Measurements from ENCODE around the gene WDFY4. TPM values are rescaled to one million over a fixed set of nuclear protein-coding genes. Genes with fewer than 3 reads are reported as not detected.

WDFY4 gene
- total RNA-seq, 1 experiment from 2014 or later, result 0.23 TPM

GRCh38 chr10:48652344-48652743 lies 32.3 kb upstream of the WDFY4 start:
- TF ChIP-seq SIN3A (IDR thresholded peaks at IDR 0.05; ENCODE audit: borderline replicate concordance, insufficient read depth, low read depth, low read length), result no peak
- no peak for TF ChIP-seq TCF7L2 (IDR thresholded peaks at IDR 0.05; ENCODE audit: low read depth, low read length)
- TF ChIP-seq POLR2AphosphoS5 (IDR thresholded peaks at IDR 0.05; ENCODE audit: low read depth, low read length), result no peak
- no peak for TF ChIP-seq REST (IDR thresholded peaks at IDR 0.05; ENCODE audit: insufficient read depth in 1 of 2, low read depth in 2 of 2, low read length in 1 of 2)
- no peak for TF ChIP-seq CTCF (IDR thresholded peaks at IDR 0.05)
- no peak for ATAC-seq
- Histone ChIP-seq H3K4me1 (ENCODE audit: control insufficient read depth, insufficient read depth, low read length) (peaks cover 6% of the 10 kb centered on the region; the same call in 1 of the 2 replicates), H3K27me3 (ENCODE audit: control insufficient read depth, insufficient read depth, low read length) (no peaks in the 10 kb centered on the region; the same call in 1 of the 2 replicates), H3K4me3 (ENCODE audit: low read depth in 2 of 2, low read length in 2 of 2) (no peak overlapping the region), H3K27ac (ENCODE audit: low read length) (no peak overlapping the region), H3K9me3 (ENCODE audit: control insufficient read depth, insufficient read depth, low read depth, low read length) (no peaks in the 10 kb centered on the region), H3K36me3 (ENCODE audit: control insufficient read depth, insufficient read depth, low read length) (no peaks in the 10 kb centered on the region)
- DNase-seq (ENCODE audit: low read depth, low spot score), result no peak
- POLR2A ChIA-PET, result no interaction called here
- BruUV-seq (replicated peaks), result no TSS peak
- CTCF ChIA-PET, result no interaction called here
- intact Hi-C loops (cut with micrococcal nuclease; ENCODE audit: unreplicated experiment) (no loop called here), in situ Hi-C loops (cut with HindIII; ENCODE audit: low pct_unique_long_range_greater_than_20kb, low sequenced_read_pairs) (no loop called here)

- ChIA-PET POLR2A (no interaction called here), CTCF (interaction anchor here (0.5 kb wide), 1 partner anchor 451 kb away, joined by 3 read pairs; no protein-coding TSS in a partner anchor)
- peaks cover 6% of the 10 kb centered on the region; the same call in 1 of the 2 replicates for H3K4me1 ChIP-seq (ENCODE audit: control insufficient read depth, insufficient read depth, low read length)
- no peak for ATAC-seq
- intact Hi-C loops (cut with micrococcal nuclease; ENCODE audit: unreplicated experiment), result no loop called here
- DNase-seq (ENCODE audit: low read depth, low spot score), result no peak
- no peaks in the 10 kb centered on the region for H3K36me3 ChIP-seq (ENCODE audit: control insufficient read depth, insufficient read depth, low read length)
- H3K9me3 ChIP-seq (ENCODE audit: control insufficient read depth, insufficient read depth, low read depth, low read length), result no peaks in the 10 kb centered on the region
- in situ Hi-C loops (cut with HindIII; ENCODE audit: low pct_unique_long_range_greater_than_20kb, low sequenced_read_pairs), result no loop called here
- no peak overlapping the region for H3K27ac ChIP-seq (ENCODE audit: low read length)
- no peak overlapping the region for H3K4me3 ChIP-seq (ENCODE audit: low read depth in 2 of 2, low read length in 2 of 2)
- H3K27me3 ChIP-seq (ENCODE audit: control insufficient read depth, insufficient read depth, low read length), result no peaks in the 10 kb centered on the region; the same call in 1 of the 2 replicates
- TF ChIP-seq REST (IDR thresholded peaks at IDR 0.05; ENCODE audit: insufficient read depth in 1 of 2, low read depth in 2 of 2, low read length in 1 of 2), result no peak
- no peak for TF ChIP-seq SIN3A (IDR thresholded peaks at IDR 0.05; ENCODE audit: borderline replicate concordance, insufficient read depth, low read depth, low read length)
- no TSS peak for BruUV-seq (replicated peaks)
These were observed 31.3 kb upstream of the WDFY4 start for GRCh38 chr10:48653347-48653746.
